Suppressor macrophage (primary cell): ENCODE data around the gene NEURL2.
"Not testable (repeated sequence)": the region's sequence is repeated elsewhere in the genome, so short reads cannot be mapped to it uniquely, and the experiment has no call there.

Source experiments
- DNase-seq, 4 experiments: peaks; one replicate each; pipeline ENCODE4 v3.0.0-alpha.2; 2020 to 2022

Gene NEURL2

DNA sequence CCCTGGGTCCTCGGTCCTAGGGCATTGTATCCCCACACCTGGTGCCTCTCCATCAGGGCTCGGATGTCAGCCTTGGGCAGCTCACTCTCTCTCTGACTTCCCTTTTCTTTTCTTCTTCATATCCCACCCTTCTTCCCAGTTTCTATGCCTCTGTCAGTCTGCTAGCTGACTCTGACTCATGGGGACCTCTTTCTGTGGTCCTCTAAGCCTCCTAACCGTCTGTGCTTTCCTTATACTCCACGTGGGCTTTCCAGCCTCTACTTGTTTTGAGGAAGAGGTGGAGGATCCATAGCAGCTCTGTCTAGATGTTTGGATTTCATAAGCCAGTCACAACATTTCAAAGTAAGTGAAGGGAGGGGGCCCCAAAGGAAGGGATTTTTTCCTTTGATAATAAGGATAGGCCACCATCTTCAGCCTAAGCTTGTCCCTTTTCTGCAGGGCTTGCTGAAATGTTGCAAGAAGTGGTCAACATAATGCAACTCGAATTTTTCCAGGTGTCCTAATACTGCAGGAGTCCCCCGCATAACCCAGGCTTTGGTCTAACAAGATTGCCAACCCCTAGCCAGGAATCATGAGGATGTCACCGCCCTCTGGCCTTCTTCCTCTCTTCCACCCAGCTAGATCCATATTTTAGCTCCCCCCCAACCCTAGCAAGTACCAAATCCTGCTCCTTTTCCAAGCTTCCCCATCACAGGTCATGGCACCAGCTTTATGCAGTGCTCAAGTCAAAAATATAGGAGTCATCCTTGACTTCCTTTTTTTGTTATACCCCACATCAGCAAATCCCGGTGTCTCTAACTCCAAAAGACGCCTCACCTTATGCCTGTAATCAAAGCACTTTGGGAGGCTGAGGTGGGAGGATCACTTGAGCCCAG is 29.7 kb upstream of the NEURL2 start:
- DNase-seq, result peak; percentile 52 to 79 (median 67)

DNA sequence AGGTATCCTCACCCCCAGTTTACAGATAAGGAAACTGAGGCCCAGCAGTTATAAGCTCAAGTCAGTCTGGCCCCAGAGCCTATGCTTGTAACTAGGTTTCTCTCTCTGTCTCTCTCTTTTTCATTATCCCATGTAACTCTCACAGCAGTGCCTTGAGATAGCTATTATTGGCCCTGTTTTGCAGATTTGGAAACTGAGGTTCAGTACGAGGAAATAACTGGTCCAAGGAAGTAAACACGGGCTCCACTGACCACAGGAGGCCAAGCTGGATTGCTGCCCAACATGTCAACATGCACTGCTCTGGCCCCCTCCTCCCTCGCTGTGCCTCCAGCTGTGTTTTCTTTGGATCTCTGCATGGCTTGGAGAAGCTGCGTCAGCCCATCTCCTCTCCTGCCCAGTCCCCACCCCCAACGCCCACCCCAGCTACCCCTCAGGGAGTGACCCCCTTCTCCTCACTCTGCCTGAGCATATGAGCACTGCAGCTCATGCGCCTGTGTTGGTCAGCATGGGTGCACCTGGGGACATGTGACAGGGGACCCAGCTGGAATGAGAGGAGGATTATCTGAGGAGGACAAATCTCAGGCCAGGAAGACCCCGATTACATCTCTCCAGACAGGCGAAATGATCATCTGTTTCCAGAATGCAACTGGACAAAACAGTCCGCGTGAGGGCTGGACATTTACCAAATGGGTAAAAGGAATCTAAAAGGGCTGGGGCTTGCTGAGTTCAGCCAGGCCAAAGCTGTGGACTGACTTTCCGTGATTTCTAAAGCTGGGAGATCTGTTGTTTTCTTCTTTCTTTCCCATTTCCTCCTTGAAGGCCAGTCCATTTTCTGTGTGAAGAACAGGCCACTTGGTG is 28.8 kb upstream of the NEURL2 start:
- no peak for DNase-seq

DNA sequence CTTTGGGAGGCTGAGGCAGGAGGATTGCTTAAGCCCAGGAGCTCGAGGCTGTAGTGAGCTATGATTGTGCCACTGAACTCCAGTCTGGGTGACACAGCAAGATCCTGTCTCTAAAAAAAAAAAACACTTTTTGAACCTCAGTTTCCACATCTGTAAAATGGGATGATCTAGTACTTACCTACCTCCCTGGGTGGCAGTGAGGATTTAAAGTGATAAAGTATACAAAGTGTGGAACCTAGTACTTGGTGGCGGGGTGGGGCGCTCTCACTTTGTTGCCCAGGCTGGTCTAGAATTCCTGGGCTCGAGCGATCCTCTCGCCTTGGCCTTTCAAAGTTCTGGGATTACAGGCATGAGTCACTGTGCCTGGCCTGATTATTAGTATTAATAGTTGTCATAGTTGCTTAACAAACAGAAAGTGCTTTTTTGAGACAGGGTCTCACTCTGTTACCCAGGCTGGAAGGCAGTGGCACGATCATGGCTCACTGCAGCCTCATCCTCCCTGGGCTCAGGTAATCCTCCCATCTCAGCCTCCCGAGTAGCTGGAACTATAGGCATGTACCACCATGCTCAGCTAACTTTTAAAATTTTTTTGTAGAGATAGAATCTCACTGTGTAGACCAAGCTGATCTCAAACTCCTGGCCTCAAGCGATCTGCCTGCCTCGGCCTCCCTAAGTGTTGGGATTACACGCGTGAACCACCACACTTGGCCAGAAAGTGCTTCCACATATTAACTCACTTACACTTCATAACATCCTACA is 27.9 kb upstream of the NEURL2 start:
- no peak for DNase-seq

DNA sequence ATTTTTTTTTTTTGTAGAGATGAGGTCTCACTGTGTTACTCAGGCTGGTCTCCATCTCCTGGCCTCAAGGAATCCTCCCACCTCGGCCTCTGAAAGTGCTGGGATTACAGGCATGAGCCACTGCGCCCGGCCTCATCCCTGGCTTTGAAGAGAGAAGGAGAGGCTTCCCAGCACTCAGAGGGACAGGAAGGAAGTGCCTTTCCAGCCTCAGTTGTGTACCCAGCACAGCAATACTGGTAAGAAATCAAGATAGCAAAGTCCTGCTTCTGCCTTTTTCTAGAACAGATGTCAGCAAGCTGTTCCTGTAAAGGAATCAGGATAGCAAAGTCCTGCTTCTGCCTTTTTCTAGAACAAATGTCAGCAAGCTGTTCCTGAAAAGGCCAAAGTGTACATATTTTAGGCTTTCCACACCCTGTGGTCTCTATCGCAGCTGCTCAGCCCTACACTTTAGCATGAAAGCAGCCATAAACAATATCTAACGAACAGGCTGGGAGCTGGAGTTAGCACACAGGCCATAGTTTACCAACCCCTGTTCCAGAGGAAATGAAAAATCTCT is 27.3 kb upstream of the NEURL2 start:
- DNase-seq, result peak; percentile 30 to 74 (median 66)

DNA sequence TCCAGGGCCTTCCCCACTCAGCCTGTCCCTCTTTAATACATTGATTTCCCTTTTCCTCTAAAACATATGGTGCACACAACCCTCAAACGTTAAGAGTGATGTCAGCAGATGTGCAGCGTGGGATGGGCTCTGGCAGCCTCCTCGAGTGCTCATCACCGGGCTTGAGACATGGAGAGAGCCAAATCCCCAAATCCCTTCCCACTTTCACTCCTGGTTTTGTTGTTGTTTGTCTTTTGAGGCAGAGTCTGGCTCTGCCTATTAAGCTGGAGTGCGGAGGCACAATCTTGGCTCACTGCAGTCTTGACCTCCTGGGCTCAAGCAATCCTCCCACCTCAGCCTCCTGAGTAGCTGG is 26.8 kb upstream of the NEURL2 start:
- DNase-seq, result peak in 3 of 4 experiments; percentile 36 to 44 (median 41)

DNA sequence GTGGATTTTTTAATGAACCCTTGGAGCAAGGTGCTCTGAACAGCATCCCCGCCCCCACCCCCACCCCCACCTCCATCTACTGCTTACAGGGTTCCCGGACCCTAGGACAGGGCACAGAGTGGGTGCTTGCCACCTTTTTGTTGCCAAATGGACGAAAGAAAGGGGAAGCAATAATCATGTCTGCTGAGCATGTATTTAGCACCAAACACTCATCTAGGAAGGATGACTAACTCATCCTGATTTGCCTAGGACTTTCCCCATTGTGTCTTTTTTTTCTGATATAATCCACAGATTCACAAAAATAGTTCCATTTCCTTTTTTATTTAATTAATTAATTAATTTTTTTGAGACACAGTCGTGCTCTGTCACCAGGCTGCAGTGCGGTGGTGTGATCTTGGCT is 22.1 kb upstream of the NEURL2 start:
- DNase-seq, result peak; percentile 53 to 92 (median 74)

DNA sequence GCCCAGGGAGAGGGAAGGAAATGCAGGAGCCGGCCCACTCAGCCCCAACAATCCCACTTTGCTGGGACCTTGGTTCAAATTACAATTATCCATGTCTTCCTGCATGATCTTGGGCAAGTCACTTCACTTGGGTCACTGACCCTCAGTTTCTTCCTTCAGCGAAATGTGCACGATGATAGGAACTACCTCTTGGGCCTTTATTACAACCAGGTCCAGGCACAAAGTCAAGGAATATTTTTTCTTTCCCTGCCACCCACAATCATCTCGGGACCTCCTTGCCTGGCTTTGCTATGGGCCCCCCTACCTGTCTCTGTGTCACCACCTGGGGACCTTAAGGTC is 21.3 kb upstream of the NEURL2 start:
- no peak for DNase-seq

DNA sequence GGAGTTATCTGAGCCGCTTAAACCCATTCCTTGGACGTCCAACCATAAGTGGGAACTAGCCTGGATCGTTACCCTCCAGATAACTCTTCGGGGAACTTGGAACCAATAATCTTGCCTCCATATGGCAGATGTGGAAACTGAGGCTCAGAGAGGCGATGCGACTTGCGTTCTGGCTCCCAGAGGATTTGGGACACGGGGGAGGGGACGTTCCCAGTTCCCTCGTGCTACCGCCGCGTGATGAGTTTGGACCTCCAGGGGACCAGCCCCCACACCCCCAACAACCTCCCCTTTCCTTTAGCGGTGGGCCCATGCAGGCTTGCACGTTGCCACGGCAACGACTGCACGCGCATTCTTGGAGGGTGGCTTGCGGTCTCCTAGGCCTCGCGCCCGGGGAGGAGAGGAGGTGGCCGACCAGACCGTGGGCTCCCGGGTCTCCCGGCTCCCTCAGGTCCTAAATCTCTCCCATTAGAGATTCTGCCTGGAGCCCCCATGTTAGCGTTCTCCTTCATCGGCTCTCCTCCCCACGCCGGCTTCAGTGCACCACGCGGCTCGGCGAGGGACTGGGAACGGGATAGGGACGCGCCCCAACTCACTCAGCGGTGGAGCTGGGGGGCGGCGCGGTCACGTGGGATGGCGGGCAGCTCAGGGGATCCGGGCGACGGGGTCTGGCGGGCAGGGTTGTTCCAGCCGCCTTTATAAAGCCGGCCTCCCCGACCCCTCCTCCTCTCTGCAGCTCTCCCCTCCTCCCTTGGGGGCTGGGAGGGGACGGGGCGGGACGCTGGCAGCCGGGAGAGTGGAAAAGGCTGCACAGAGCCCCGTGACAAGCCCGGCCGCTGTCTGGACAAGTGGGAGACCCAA is 20.7 kb upstream of the NEURL2 start, which contains the start of gene PLTP:
TSS of gene PLTP (minus strand) at position 670 of the 858 bp plus-strand sequence. CDS start 703 bp downstream, outside the sequence.
- peak; percentile 35 to 60 (median 49) for DNase-seq

DNA sequence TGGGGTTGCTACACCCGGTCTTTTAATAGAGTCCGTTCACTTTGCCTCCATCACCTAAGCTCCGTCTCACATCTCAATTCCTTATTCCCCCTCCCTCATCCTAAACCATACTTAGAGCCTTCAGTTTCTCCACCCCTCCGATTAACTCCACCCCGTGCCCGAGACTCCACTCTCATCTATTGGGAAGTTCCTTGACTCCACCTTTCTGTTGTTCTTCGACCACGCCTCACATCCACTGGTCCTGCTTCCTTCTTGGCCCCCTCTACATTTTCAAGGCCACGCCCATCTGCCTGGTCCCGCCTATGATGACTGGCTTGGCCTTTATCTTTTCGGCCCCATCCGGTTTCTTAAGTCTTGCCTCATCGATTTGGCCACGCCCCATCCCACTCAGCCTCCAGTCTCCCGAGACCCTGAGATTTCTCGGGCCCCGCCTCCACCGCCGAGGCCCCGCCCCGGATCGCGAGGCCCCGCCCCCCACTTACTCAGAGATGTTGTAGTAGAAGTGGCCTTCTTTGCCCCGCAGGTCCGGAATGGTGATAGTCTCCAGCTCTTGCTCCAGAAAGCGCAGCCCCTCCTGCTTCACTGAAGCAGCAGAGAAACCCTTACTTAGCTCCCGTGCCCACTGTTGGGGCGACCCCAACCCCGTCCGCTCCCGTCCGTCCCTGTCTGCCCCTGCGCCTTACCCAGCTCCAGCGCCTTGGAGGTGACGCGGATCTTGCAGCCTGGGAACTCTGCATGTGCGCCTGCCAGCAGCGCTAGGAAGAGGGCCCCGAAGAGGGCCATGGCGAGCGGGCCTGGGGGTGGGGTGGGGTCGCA is 19.9 kb upstream of the NEURL2 start:
- DNase-seq, result peak; percentile 97 to 99 (median 98)

DNA sequence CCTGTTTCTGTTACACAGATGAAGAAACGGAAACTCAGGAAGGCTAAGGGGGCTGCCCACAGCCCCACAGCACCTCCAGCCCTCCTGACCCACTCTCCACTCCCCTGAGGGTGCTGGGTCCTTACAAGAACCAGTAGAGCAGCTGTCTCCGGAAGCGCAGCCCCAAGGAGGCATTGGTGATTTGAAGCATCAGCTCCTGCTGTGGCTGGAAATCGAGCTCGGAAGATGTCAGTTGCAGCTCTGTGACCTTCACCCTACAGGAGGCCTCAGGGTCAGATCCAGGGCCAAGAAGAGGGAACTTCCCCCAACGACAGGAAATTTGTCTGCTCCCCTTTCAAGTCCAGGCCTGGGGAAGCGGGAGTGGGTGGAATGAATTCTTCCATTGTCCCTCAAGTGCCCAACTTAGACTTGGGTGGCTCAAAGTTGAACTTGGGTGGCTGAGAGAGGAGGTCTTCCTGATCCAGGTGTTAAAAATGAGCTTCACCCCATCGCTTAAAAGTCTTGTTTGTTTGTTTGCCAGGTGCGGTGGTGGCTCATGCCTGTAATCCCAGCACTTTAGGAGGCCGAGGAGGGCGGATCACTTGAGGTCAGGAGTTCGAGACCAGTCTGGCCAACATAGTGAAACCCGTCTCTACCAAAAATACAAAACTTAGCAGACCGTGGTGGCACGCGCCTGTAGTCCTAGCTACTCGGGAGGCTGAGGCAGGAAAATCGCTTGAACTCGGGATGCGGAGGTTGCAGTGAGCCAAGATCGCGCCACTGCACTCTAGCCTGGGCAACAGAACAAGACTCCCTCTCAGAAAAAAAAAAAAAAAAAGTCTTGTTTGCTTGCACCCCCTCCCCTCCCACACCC is 19.0 kb upstream of the NEURL2 start:
- DNase-seq, result peak; percentile 49 to 74 (median 72)

DNA sequence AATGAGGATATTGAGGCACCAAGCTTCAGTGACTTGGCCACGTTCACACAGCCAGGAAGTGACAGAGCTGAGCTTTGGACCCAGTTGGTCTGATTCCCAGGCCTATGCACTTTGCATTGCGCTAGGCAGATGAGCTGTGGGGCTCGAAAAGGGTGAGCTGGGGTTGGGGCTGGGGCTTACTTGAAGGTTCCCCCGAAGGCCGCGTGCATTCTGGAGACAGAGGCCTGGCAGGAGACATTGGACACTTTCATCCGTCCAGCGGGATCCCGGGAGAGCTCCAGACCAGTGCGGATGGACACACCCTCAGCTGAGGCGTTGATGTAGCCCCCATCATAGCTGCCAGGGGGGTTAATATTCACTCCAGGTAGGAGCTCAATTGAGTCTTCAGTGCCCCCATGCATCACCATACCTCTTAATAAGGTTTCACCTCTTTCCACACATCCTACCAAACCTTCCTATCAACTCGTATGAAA is 18.4 kb upstream of the NEURL2 start:
- no peak for DNase-seq

DNA sequence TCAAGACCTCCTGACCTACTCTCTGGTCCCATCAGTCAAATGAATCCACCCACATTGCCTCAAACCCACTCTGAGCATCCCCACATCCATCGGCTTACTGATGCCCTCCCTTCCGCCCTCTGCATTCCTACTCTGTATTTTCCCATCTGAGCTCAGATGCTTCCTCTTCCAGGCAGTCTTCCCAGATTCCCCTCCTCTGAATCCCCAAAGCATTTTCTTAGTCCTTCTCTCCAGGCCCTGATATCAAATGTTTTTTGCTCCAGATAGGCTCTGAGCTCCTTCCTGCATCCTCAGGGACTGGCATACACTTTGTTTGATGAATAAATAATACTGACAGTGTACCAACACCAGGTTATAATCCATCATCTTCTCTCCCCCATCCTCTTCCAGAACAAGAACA is 17.1 kb upstream of the NEURL2 start:
- no peak for DNase-seq

DNA sequence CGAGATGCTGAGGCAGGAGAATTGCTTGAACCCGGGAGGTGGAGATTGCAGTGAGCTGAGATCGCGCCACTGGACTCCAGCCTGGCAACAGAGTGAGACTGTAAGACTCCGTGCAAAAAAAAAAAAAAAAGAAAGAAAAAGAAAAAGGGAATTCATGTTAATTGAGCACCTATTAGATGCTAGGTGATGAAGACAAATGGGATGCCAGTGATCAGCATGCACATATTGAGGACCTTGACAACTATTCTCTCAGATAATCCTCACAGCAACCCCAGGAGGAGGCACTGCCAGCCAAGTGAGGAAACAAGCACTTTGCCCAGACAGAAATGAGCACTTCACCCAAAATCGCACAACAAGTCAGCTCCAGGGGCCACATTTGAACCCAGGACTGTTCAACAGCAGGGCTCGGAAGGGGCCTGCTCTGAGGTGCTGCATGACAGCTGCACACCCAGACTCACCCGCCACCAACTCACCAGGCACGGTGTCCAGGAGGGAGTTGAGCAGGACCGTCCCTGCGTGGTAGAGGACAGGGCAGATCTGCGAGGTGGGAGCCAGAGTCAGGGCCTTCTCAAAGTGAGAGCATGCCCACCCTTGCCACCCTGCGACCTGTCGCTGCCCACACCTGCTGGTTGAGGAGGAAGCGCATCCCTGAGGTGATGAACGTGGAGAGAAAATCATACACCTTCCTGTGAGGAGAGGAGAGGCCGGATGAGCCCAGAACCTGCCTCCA is 16.4 kb upstream of the NEURL2 start:
- DNase-seq, result no peak

DNA sequence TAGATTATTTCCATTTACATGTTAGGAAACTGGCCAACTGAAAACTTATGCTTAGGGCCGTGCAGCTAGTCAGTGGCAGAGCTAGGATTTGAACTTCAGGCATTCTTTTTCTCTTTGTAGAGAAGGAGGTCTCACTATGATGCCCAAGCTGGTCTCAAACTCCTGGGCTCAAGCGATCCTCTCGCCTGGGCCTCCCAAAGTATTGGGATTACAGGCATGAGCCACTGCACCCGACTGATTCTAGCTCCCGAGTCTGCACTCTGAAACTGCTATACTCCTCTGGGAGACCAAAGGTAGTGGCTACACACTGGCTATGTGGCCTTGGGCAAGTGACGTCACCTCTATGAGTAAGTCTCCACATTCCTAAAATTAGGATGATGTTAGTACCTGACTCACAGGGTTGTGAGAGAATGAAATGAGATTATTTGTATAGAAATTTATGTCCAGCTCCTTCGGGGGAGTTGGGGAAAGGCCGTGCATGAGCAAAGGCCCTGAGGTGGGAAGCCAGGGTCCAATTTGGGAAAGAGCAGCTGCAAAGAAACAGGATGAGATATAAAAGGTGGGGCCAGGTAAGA is 14.6 kb upstream of the NEURL2 start:
- DNase-seq, result no peak

DNA sequence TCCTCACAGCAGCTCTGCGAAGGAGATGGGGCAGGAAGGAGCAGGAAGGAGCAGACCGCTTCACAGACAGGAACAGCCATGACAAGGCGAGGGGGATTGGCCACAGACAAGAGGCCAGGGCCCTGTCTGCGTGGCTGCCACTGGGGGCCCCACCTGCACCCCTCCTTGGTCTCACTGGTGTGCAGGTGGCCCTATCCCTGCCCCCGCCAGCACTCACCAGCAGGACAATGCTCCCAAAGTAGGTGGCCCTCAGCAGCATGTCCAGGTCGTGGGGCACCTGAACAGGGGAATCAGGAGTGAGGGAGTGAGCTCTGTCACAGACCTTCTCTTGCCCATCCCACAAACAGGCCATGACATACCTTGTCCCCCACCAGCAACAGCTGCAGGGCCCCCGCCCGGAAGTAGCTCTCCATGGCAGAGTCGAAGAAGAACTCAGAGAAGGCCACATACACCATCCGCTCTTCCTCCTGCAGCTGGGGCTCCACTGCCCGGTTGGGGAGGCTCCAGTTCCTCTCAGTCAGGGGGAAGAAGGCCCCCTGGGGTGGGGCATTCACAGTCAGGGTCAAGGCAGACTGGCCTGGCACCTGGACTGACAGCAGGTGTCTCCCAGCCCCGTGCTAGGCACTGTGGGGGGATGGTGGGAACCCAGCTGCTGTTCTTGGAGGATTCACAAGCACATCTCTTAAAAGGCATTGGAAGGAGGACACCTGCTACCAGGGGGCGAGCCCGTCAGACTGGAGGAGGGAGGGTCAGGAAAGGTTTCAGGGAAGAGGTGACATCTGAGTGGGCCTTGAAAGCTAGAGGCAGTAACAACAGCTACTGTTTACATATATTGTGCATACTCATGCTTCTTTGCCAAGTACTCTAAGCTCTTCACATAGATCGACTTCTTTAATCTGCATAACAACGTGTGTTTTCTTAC is 13.8 kb upstream of the NEURL2 start:
- DNase-seq, result no peak

DNA sequence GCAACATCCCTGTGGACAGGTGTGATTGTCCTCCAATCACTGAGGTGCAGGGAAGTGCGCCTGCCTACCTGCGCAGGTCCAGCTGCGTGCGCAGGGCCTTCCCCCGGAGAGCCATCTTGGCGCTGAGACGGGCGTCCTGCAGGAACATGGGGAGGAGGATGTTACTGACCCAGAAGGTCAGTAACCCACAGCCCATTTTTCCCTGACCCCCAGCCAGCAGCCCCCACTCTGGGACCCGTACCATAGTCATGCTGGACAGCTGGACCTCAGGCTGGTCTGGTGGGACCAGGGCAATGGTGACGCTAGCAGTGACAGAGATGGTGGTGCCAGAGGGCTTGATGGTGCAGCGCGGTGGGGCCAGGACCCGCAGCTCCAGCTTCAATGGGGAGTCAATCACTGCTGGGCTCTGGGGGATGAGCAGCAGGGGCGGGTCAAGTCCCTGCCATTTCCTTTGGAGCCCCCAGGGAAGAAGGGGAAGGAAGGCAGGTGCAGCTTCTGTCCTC is 11.2 kb upstream of the NEURL2 start:
- no peak for DNase-seq

DNA sequence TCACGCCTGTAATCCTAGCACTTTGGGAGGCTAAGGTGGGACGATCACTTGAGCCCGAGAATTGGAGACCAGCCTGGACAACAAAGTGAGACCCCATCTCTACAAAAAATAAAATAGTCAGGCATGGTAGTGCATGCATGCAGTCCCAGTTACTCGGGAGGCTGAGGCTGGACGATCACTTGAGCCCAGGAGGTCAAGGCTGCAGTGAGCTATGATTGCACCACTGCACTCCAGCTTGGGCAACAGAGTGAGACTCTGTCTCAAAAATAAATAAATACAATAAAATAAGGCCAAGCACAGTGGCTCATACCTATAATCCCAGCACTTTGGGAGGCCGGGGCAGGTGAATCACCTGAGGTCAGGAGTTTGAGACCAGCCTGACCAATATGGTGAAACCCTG is 10.3 kb upstream of the NEURL2 start:
- DNase-seq, result not testable (repeated sequence)
